Ovary (tissue), 3 donors: Measurements from ENCODE around the gene GSTP1.

Source experiments
- CTCF ChIP-seq, 3 donors: fragments of 450-650 bp in 2 of 3; fragments of 200-600 bp in 1 of 3; IDR thresholded peaks; one replicate each; pipeline versions ENCODE4 v1.5.1 to v1.8.0; 2016 to 2022; ENCODE audit warnings: antibody characterized with exemption in 3 of 3, mild to moderate bottlenecking in 1 of 3
- EP300 ChIP-seq: sonication (generic); formaldehyde crosslinking; IDR thresholded peaks from one replicate; pipeline ENCODE4 v1.6.1; 2017; ENCODE audit warnings: antibody characterized with exemption
- POLR2A ChIP-seq: fragments of 450-650 bp; IDR thresholded peaks from one replicate; pipeline ENCODE4 v1.6.1; 2017; ENCODE audit warnings: antibody characterized with exemption, mild to moderate bottlenecking, moderate library complexity
- donor health status: DM: no; HTN: no; CAD: no.

- TF ChIP-seq CTCF (IDR thresholded peaks at IDR 0.05) (no peak), POLR2A (no peak), EP300 (no peak)
Observed at GRCh38 chr11:67542971-67543370, 40.6 kb upstream of the GSTP1 start.
